Lung (tissue), 12 donors: ENCODE results near the gene EFCAB11. TPM values are rescaled to one million over a fixed set of nuclear protein-coding genes. Genes with fewer than 3 reads are reported as not detected.

Experiments
- ATAC-seq: fragments of 200-7000 bp; cut with Tn5 transposase; one replicate; pipeline ENCODE4 v1.9.1; 2020; ENCODE audit warnings: moderate number of reproducible peaks; ENCODE audit not compliant: insufficient read depth, low FRiP score
- DNase-seq, 3 donors: peaks; one replicate each; pipeline ENCODE4 v3.0.0-alpha.2; 2013 to 2017
- H3K27ac ChIP-seq, 2 donors: one replicate each; pipeline ENCODE4 v1.5.1; 2013; ENCODE audit warnings: mild to moderate bottlenecking in 2 of 2, moderate library complexity in 2 of 2, control low read depth in 1 of 2, inconsistent platforms in 1 of 2, low read depth in 1 of 2, low read length in 1 of 2
- H3K27me3 ChIP-seq, 3 donors: one replicate each; pipeline ENCODE4 v1.5.1; 2013; ENCODE audit warnings: low read length in 2 of 3; ENCODE audit not compliant: control insufficient read depth in 3 of 3, insufficient read depth in 3 of 3
- H3K36me3 ChIP-seq, 4 donors: one replicate each; pipeline ENCODE4 v1.5.1; 2013; ENCODE audit warnings: low read length in 4 of 4, mild to moderate bottlenecking in 1 of 4, moderate library complexity in 1 of 4; ENCODE audit not compliant: control insufficient read depth in 4 of 4, insufficient read depth in 4 of 4
- H3K4me1 ChIP-seq, 5 donors: one replicate each; pipeline ENCODE4 v1.5.1; 2013; ENCODE audit warnings: low read length in 5 of 5, mild to moderate bottlenecking in 2 of 5, moderate library complexity in 1 of 5; ENCODE audit not compliant: control insufficient read depth in 5 of 5, insufficient read depth in 5 of 5
- H3K4me3 ChIP-seq: one replicate; pipeline ENCODE4 v1.5.1; 2013; ENCODE audit warnings: mild to moderate bottlenecking, control low read depth, moderate library complexity
- H3K9ac ChIP-seq, 2 donors: one replicate each; pipeline ENCODE4 v1.5.1; 2013; ENCODE audit warnings: low read length in 2 of 2, control low read depth in 1 of 2; ENCODE audit not compliant: insufficient read depth in 1 of 2
- H3K9me3 ChIP-seq, 4 donors: one replicate each; pipeline ENCODE4 v1.5.1; 2013; ENCODE audit warnings: low read length in 3 of 4, mild to moderate bottlenecking in 1 of 4, moderate library complexity in 1 of 4; ENCODE audit not compliant: control insufficient read depth in 4 of 4, insufficient read depth in 3 of 4
- WGBS, 2 donors: extraction: QIAGEN DNeasy Blood & Tissue Kit; methylation state at CpG; one replicate each; pipeline ENCODE4 v1.1.7; 2013; 5-methylcytosine and 5-hydroxymethylcytosine counted together
- polyA plus RNA-seq, 2 donors: library from polyadenylated mRNA; stranded (reverse); fragments of 200-250 nt; gene quantifications; one replicate each; pipeline ENCODE4 v1.2.1, GENCODE V29; 2013
- total RNA-seq, 2 donors: library from RNA; depleted of rRNA in 1 of 2; stranded (reverse); fragments of >200 nt in 1 of 2; gene quantifications; one replicate each; pipeline ENCODE4 v1.2.1, GENCODE V29; 2014 to 2021
- TF ChIP-seq, protein P1 (sequence below): IDR thresholded peaks from 2 replicates; pipeline ENCODE4 v1.5.1; 2012; ENCODE audit warnings: mild to moderate bottlenecking; ENCODE audit errors: control extremely low read depth, extremely low read depth
- donor health status: control.
- donor health status: control.
- donor health status: Bipolar disorder and iron deficiency.
- donor health status: healthy.
- donor health status: DM: yes; HTN: yes; CAD: no.

The EFCAB11 gene
- total and polyA plus RNA-seq, 4 donors = 2.9 to 13.0 (median 6.1) TPM

DNA sequence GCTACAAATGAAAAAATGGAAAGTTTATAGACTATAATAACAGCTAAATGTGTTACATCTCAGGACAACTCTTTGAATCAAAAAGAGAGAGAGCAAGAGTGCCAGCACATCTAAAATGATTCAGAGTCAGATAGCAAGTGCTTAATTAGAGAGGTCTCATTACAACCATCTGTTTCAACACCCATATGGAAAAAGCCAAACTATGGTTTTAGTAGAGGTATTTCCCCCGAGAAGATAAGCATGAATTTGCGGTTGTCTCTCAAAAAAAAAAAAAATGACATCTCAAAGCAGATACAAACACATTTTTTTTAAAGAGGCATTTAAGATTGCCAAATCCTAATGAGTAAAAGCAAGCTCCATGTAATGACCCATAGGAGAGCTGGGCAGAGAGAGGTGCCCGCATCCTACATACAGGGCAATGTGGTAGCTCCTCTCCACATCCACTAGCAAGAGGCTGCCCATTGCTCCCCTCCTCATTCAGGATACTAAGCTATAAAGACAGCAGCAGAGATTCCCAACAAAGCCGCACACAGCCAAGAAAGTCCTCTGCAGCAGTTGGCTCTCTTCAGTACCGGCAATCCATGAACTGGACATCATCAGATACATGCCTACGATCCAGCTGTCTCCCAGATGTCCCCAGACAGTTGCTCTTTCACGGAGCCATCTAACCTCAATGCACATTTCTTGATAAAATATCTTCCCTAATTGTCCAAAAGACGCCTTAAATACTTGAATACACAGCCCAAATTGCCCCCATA, 100.4 kb downstream of the EFCAB11 start:
- Histone ChIP-seq H3K9me3 (no peaks in the 10 kb centered on the region), H3K36me3 (no peaks in the 10 kb centered on the region), H3K9ac (no peak overlapping the region), H3K4me1 (peaks cover 0 to 13% (median 6%) of the 10 kb centered on the region in 5 donors), H3K4me3 (no peak overlapping the region), H3K27me3 (no peaks in the 10 kb centered on the region), H3K27ac (no peak overlapping the region)
- WGBS, 2 donors = 82 to 88% methylated on average over 8 of the region's 8 CpGs
- no peak for ATAC-seq
- TF ChIP-seq, protein P1, sequence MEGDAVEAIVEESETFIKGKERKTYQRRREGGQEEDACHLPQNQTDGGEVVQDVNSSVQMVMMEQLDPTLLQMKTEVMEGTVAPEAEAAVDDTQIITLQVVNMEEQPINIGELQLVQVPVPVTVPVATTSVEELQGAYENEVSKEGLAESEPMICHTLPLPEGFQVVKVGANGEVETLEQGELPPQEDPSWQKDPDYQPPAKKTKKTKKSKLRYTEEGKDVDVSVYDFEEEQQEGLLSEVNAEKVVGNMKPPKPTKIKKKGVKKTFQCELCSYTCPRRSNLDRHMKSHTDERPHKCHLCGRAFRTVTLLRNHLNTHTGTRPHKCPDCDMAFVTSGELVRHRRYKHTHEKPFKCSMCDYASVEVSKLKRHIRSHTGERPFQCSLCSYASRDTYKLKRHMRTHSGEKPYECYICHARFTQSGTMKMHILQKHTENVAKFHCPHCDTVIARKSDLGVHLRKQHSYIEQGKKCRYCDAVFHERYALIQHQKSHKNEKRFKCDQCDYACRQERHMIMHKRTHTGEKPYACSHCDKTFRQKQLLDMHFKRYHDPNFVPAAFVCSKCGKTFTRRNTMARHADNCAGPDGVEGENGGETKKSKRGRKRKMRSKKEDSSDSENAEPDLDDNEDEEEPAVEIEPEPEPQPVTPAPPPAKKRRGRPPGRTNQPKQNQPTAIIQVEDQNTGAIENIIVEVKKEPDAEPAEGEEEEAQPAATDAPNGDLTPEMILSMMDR = no peak
- DNase-seq = no peak

DNA sequence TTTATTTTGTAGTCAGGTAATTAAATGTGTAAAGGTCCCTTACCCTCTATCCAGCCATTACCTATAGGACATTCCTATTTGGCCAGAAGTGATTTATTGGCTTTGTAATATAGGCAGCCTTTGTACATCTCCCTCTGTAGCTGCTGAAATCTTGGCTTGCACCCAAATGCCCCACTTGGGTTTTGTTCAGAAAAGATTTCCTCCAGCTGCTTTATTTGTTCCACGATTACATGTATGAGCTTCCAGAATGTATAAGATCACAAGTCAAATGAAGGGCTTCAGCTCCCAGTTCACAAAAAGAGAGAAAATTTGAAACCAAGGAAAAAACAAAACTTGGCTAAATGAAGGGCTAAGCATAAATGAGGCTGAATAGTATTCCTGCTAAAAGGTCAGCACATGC, 103.4 kb downstream of the EFCAB11 start:
- DNase-seq (peak; percentile 80 to 89 (median 82)), ATAC-seq (no peak)
- no peak overlapping the region for H3K27ac ChIP-seq
- no peaks in the 10 kb centered on the region for H3K27me3 ChIP-seq
- no peak overlapping the region for H3K9ac ChIP-seq
- no peak overlapping the region for H3K4me3 ChIP-seq
- H3K9me3 ChIP-seq = no peaks in the 10 kb centered on the region
- 53 to 76% methylated on average over 1 of the region's 1 CpG for WGBS, 2 donors
- TF ChIP-seq, protein P1 = no peak
- H3K36me3 ChIP-seq = no peaks in the 10 kb centered on the region
- peaks cover 0 to 13% (median 6%) of the 10 kb centered on the region in 5 donors for H3K4me1 ChIP-seq

DNA sequence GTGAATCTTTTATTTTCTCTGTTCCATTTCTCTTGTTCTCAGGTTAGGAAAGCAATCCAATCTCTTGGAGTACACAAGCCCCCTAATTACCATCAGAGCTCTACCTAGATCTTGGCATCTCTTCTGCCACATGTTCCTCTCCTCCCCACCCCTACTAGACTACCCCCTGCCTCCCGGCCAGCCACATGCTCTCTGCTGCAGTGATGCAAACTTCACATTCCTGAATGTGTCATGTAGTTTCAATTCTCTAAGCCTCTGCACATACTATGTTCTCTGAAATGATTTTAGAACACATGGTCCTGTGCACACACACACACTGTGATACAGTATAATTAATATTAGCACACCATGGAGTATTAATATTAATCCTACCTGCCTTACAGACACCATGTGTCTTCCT, 104.6 kb downstream of the EFCAB11 start:
- H3K9me3 ChIP-seq = no peaks in the 10 kb centered on the region
- ATAC-seq = no peak
- DNase-seq = no peak
- no peaks in the 10 kb centered on the region for H3K36me3 ChIP-seq
- H3K27ac ChIP-seq = no peak overlapping the region
- no peaks in the 10 kb centered on the region for H3K27me3 ChIP-seq
- H3K4me1 ChIP-seq = peaks cover 0 to 13% (median 6%) of the 10 kb centered on the region in 5 donors
- TF ChIP-seq, protein P1 = no peak
- WGBS, 2 donors = 88 to 89% methylated on average over 1 of the region's 1 CpG
- H3K4me3 ChIP-seq = no peak overlapping the region
- H3K9ac ChIP-seq = no peak overlapping the region
